ENCODE results near the gene GPR85. TPM values are rescaled to one million over a fixed set of nuclear protein-coding genes. Genes with fewer than 3 reads are reported as not detected.
A peak's percentile ranks its signal among the peaks of the same experiment; 100 is the strongest.

Gene GPR85
- total and polyA plus RNA-seq, 2 of the 4 experiments (the other 2 are of a cell fraction), result 1.7 to 5.4 TPM

DNA sequence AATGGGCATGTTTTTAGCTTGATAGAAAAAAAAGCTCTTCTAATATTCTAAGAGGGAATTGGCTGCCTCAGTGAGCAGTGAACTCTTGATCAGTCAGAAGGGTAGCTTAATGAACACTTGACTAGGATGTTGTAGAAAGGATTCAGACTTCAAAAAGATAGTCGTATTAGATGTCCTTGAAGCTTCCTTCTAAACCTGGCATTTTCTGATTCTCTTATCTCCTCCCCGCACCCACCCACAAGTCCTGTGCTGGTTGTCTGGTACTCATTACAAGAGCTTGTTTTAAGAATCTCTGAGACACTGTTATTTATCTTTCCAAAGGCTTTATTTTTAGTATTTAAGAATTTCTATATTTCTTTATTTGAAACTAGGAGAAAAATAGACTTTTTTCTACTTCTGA is 39.1 kb upstream of the GPR85 start:
- no peak overlapping the region for H3K4ac ChIP-seq (ENCODE audit: low read depth, low read length)
- H3K56ac ChIP-seq (ENCODE audit: extremely low read depth, insufficient read depth, low read length), result no peak overlapping the region
- H4K20me1 ChIP-seq (ENCODE audit: insufficient read depth, low read length), result no peaks in the 10 kb centered on the region
- no TSS peak for BruUV-seq (replicated peaks)
- H3K9me1 ChIP-seq (ENCODE audit: insufficient read depth, low read length), result no peaks in the 10 kb centered on the region
- H3K9me3 ChIP-seq (ENCODE audit: control insufficient read depth, insufficient read depth, low read length), result no peaks in the 10 kb centered on the region
- peak overlapping the region; percentile 23; the same call in 1 of the 2 replicates for H3K18ac ChIP-seq (ENCODE audit: low read depth, low read length)
- no peak overlapping the region for H2AK9ac ChIP-seq (replicated peaks; ENCODE audit: low read depth, low read length, poor library complexity)
- POLR2A ChIA-PET (ENCODE audit: unreplicated experiment), result no interaction called here
- no peak overlapping the region for H3K4me2 ChIP-seq (ENCODE audit: low read depth, low read length)
- CTCF ChIA-PET, result interaction anchor here (1.4 to 1.6 kb wide), 2 partner anchors 13 to 33 kb away, joined by 4 to 6 read pairs; no protein-coding TSS in a partner anchor
- ATAC-seq (ENCODE audit: low read depth) (no peak), DNase-seq (no peak)
- H3K36me3 ChIP-seq (ENCODE audit: control insufficient read depth, insufficient read depth, low read length), result no peaks in the 10 kb centered on the region
- no peak overlapping the region for H3K14ac ChIP-seq (replicated peaks; ENCODE audit: low read depth, low read length)
- H2BK5ac ChIP-seq (ENCODE audit: low read depth, low read length, poor library complexity, severe bottlenecking), result no peak overlapping the region
- TF ChIP-seq POLR2A (IDR thresholded peaks at IDR 0.05; ENCODE audit: low read depth, low read length), result no peak
- no peak for TF ChIP-seq FOS (IDR thresholded peaks at IDR 0.05; ENCODE audit: low read depth, low read length)
- no peak for TF ChIP-seq CHD1 (IDR thresholded peaks at IDR 0.05; ENCODE audit: low read depth, low read length)
- TF ChIP-seq MXI1 (IDR thresholded peaks at IDR 0.05; ENCODE audit: borderline replicate concordance, low read depth, low read length), result no peak
- TF ChIP-seq RCOR1 (IDR thresholded peaks at IDR 0.05; ENCODE audit: insufficient replicate concordance, low read length), result no peak
- no peak for TF ChIP-seq CEBPB (IDR thresholded peaks at IDR 0.05; ENCODE audit: low read depth, low read length)
- TF ChIP-seq, protein P1, sequence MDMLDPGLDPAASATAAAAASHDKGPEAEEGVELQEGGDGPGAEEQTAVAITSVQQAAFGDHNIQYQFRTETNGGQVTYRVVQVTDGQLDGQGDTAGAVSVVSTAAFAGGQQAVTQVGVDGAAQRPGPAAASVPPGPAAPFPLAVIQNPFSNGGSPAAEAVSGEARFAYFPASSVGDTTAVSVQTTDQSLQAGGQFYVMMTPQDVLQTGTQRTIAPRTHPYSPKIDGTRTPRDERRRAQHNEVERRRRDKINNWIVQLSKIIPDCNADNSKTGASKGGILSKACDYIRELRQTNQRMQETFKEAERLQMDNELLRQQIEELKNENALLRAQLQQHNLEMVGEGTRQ (IDR thresholded peaks at IDR 0.05; ENCODE audit: low read depth, low read length), result no peak
- TF ChIP-seq, protein P2, sequence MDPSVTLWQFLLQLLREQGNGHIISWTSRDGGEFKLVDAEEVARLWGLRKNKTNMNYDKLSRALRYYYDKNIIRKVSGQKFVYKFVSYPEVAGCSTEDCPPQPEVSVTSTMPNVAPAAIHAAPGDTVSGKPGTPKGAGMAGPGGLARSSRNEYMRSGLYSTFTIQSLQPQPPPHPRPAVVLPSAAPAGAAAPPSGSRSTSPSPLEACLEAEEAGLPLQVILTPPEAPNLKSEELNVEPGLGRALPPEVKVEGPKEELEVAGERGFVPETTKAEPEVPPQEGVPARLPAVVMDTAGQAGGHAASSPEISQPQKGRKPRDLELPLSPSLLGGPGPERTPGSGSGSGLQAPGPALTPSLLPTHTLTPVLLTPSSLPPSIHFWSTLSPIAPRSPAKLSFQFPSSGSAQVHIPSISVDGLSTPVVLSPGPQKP (IDR thresholded peaks at IDR 0.05; ENCODE audit: borderline replicate concordance, low read depth, low read length), result no peak
- TF ChIP-seq SMC3 (IDR thresholded peaks at IDR 0.05; ENCODE audit: low read depth, low read length), result no peak
- TF ChIP-seq RFX5 (IDR thresholded peaks at IDR 0.05; ENCODE audit: low read depth, low read length), result no peak
- TF ChIP-seq RAD21 (IDR thresholded peaks at IDR 0.05; ENCODE audit: low read length), result no peak
- no peak for TF ChIP-seq MAFK (IDR thresholded peaks at IDR 0.05; ENCODE audit: low read depth, low read length)
- no peak for TF ChIP-seq BHLHE40 (IDR thresholded peaks at IDR 0.05; ENCODE audit: low read depth, low read length)
- no peak for TF ChIP-seq NFE2L2 (IDR thresholded peaks at IDR 0.05; ENCODE audit: low read depth, low read length)
- TF ChIP-seq MAZ (IDR thresholded peaks at IDR 0.05; ENCODE audit: borderline replicate concordance, low read depth, low read length), result no peak
- no peak overlapping the region for H3K4me3 ChIP-seq (ENCODE audit: insufficient read depth, low read depth, low read length)
- H4K91ac ChIP-seq (ENCODE audit: insufficient read depth, low read depth, low read length), result no peak overlapping the region
- no CpG with 5 or more reads among the region's 2 CpGs for WGBS, 2 experiments (ENCODE audit: extremely low coverage in 2 of 2, insufficient read length in 1 of 2)
- dilution Hi-C loops (cut with HindIII; ENCODE audit: low sequenced_read_pairs, unreplicated experiment), result no loop called here
- H2BK15ac ChIP-seq (ENCODE audit: low read depth, low read length), result no peak overlapping the region
- H3K23ac ChIP-seq (ENCODE audit: low read depth, low read length), result no peak overlapping the region
- H3K27ac ChIP-seq (ENCODE audit: insufficient read depth, low read length), result no peak overlapping the region
- in situ Hi-C loops (cut with MboI; ENCODE audit: low sequenced_read_pairs), result no loop called here
- no peak overlapping the region for H2AFZ ChIP-seq (replicated peaks; ENCODE audit: low read length, poor library complexity)
- intact Hi-C loops (cut with micrococcal nuclease), result no loop called here
- H2BK120ac ChIP-seq (ENCODE audit: low read depth, low read length), result no peak overlapping the region
- no peak overlapping the region for H2BK20ac ChIP-seq (ENCODE audit: low read depth, low read length)
- no peak overlapping the region for H4K8ac ChIP-seq (ENCODE audit: low read depth in 2 of 2, low read length in 2 of 2)
- no peaks in the 10 kb centered on the region; the same call in 1 of the 2 replicates for H3K4me1 ChIP-seq (ENCODE audit: control insufficient read depth, insufficient read depth, low read length)
- no peak overlapping the region for H2AK5ac ChIP-seq (ENCODE audit: low read depth, low read length)
- no peak overlapping the region for H3K9ac ChIP-seq (ENCODE audit: low read depth, low read length)
- H4K5ac ChIP-seq (ENCODE audit: low read depth, low read length), result no peak overlapping the region
- no peaks in the 10 kb centered on the region for H3K79me1 ChIP-seq (ENCODE audit: low read depth in 1 of 2, low read length in 2 of 2)
- H3K27me3 ChIP-seq (ENCODE audit: control insufficient read depth, insufficient read depth, low read length), result no peaks in the 10 kb centered on the region

All from IMR-90 (cell line).